ENCODE measurements around the gene HTR7.
"Not testable (repeated sequence)": the region's sequence is repeated elsewhere in the genome, so short reads cannot be mapped to it uniquely, and the experiment has no call there.

Gene HTR7

DNA sequence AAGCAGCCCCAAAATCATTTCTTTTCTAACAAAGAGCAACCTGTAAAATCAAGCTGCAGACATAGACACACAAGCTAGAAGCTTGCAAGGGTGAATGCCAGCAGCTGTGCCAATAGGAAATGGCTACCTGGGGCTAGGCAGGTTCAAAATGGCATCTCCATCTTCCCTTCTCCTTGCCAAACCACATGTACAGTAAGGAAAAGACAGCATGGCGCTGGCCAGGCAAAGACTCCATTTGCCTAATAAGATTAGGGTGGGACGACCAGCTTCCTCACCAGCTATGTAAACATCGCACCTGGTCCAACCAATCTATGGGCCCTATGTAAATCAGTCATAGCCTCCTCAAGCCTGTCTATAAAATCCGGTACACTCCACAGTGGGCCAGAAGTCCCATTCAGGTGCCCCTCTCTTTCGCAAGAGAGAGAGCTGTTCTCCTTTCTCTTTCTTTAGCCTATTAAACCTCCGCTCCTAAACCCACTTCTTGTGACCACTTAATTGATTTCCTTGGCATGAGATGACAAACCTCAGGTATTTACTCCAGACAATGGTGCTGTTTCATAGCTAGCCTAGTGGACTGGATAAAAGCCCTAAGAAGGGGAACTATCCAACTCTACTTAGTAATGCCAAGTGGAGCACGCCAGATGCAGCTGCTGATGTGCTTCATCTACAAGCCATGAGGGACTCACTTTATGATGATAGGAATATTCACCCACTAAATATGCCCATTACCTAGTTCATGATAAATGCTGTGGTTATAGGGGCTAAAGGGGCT lies 44.1 kb downstream of the HTR7 start:
- Histone ChIP-seq H3K27me3 (replicated peaks) (no peaks in the 10 kb centered on the region), H3K4me3 (ENCODE audit: low read depth, low read length) (no peak overlapping the region), H3K36me3 (replicated peaks) (no peaks in the 10 kb centered on the region), H3K27ac (no peak overlapping the region)
- in situ Hi-C loops (cut with HindIII; ENCODE audit: low pct_ligation_motif_present, low sequenced_read_pairs) = no loop called here
- TF ChIP-seq, protein P1, sequence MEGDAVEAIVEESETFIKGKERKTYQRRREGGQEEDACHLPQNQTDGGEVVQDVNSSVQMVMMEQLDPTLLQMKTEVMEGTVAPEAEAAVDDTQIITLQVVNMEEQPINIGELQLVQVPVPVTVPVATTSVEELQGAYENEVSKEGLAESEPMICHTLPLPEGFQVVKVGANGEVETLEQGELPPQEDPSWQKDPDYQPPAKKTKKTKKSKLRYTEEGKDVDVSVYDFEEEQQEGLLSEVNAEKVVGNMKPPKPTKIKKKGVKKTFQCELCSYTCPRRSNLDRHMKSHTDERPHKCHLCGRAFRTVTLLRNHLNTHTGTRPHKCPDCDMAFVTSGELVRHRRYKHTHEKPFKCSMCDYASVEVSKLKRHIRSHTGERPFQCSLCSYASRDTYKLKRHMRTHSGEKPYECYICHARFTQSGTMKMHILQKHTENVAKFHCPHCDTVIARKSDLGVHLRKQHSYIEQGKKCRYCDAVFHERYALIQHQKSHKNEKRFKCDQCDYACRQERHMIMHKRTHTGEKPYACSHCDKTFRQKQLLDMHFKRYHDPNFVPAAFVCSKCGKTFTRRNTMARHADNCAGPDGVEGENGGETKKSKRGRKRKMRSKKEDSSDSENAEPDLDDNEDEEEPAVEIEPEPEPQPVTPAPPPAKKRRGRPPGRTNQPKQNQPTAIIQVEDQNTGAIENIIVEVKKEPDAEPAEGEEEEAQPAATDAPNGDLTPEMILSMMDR (IDR thresholded peaks at IDR 0.05; ENCODE audit: low read depth, low read length, missing control alignments) = no peak
- no peak for DNase-seq

DNA sequence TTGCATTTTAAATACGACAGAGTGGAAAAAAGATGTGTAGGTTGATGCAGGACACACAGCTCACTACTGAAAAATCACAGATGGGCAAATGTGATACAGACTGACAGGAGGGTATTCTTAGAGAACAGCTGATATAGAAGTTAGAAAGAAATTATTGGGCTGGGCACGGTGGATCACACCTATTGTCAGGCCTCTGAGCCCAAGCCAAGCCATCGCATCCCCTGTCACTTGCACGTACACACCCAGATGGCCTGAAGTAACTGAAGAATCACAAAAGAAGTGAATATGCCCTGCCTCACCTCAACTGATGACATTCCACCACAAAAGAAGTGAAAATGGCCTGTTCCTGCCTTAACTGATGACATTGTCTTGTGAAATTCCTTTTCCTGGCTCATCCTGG lies 50.7 kb downstream of the HTR7 start:
- H3K27me3 ChIP-seq (replicated peaks); H3K27ac ChIP-seq; H3K4me3 ChIP-seq (ENCODE audit: low read depth, low read length); DNase-seq; H3K36me3 ChIP-seq (replicated peaks); in situ Hi-C loops (cut with HindIII; ENCODE audit: low pct_ligation_motif_present, low sequenced_read_pairs): not testable (repeated sequence)

DNA sequence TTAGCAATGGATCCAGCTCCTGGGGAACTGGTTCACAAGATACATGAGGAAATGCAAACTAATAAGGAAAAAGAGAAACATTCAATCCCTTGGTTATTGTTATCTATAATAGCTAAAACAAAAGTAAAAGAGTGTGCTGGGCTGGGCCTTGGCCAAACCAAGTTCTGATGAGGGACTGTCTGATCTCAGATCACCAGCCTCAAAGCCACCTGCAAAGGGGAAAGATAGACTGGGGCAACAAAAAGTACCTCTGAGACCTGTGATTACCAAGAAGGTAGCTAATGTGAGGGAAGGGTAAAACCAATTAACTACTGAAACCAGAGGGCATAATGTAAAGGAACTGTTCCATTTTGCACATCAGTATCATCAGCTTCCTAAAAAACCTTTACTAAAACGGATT lies 51.2 kb downstream of the HTR7 start:
- H3K27me3 ChIP-seq (replicated peaks) = no peaks in the 10 kb centered on the region
- no peak overlapping the region for H3K4me3 ChIP-seq (ENCODE audit: low read depth, low read length)
- no peak overlapping the region for H3K27ac ChIP-seq
- in situ Hi-C loops (cut with HindIII; ENCODE audit: low pct_ligation_motif_present, low sequenced_read_pairs) = no loop called here
- H3K36me3 ChIP-seq (replicated peaks) = no peaks in the 10 kb centered on the region
- TF ChIP-seq, protein P1 (IDR thresholded peaks at IDR 0.05; ENCODE audit: low read depth, low read length, missing control alignments) = no peak
- no peak for DNase-seq

DNA sequence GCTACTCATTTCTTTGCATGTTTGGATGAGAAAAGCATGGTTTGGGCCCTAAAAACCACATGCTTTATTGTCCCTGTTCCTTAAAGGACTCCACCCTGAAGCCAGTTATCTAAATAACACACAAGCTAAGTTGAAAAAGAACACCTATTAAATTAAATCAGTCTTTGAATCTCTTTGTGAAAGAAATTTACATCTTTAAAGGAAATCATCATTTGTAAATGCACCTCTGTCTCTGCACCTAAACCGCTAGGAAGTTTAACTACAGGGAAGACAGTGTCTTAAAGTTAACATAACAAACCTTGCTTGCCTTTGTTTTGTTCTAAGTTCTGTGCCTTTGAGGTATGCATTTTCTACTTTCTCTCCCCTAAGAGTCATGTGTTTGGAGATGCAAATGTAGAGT lies 52.6 kb downstream of the HTR7 start:
- DNase-seq = no peak
- Histone ChIP-seq H3K4me3 (ENCODE audit: low read depth, low read length) (no peak overlapping the region), H3K27me3 (replicated peaks) (no peaks in the 10 kb centered on the region), H3K36me3 (replicated peaks) (no peaks in the 10 kb centered on the region), H3K27ac (no peak overlapping the region)
- TF ChIP-seq, protein P1 (IDR thresholded peaks at IDR 0.05; ENCODE audit: low read depth, low read length, missing control alignments) = no peak
- in situ Hi-C loops (cut with HindIII; ENCODE audit: low pct_ligation_motif_present, low sequenced_read_pairs) = no loop called here

DNA sequence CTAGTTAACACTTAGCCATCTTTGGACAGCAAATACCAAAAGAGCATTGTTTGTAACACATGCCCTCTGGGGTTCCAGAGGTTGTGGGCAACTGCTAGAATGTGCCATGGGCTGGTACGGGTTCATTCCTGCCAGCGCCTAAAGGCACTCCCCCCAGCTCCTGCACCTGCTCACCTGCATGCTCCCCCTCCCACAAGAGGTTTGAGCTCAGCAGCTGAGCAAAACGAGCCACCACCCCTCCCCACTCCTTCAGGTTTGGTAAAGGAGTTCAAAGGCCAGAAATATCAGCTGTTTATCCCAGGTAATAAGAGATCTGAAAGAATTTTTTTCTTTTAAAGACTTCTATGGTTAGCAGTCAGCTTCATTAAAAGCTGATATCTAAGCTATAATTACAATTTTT lies 53.5 kb downstream of the HTR7 start:
- TF ChIP-seq, protein P1 (IDR thresholded peaks at IDR 0.05; ENCODE audit: low read depth, low read length, missing control alignments) = no peak
- in situ Hi-C loops (cut with HindIII; ENCODE audit: low pct_ligation_motif_present, low sequenced_read_pairs) = no loop called here
- Histone ChIP-seq H3K36me3 (replicated peaks) (no peaks in the 10 kb centered on the region), H3K27ac (no peak overlapping the region), H3K27me3 (replicated peaks) (no peaks in the 10 kb centered on the region), H3K4me3 (ENCODE audit: low read depth, low read length) (no peak overlapping the region)
- no peak for DNase-seq

DNA sequence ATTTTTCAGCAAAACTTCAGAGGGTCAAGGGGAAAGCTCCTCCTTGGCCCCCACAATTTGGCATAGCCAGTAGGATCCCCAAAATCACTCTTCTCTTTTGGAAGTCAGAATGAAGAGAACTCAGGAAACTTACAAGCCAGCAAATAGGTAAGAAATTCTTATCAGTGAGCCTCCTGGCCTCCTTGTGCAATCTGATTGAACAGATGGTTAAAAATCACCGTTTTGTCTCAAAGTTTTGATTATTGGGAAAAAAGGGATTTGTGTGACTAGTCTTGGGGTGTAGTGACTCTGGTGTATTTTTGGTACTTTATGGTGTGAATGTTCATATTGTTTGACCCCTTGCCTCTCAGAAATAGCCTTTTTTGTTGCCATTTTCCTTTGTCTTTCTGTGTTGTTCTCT lies 56.2 kb downstream of the HTR7 start:
- Histone ChIP-seq H3K27ac (no peak overlapping the region), H3K4me3 (ENCODE audit: low read depth, low read length) (no peak overlapping the region), H3K27me3 (replicated peaks) (no peaks in the 10 kb centered on the region), H3K36me3 (replicated peaks) (no peaks in the 10 kb centered on the region)
- TF ChIP-seq, protein P1 (IDR thresholded peaks at IDR 0.05; ENCODE audit: low read depth, low read length, missing control alignments) = no peak
- in situ Hi-C loops (cut with HindIII; ENCODE audit: low pct_ligation_motif_present, low sequenced_read_pairs) = no loop called here
- no peak for DNase-seq
